ENCODE data around the gene TNFSF13.

Gene TNFSF13

DNA sequence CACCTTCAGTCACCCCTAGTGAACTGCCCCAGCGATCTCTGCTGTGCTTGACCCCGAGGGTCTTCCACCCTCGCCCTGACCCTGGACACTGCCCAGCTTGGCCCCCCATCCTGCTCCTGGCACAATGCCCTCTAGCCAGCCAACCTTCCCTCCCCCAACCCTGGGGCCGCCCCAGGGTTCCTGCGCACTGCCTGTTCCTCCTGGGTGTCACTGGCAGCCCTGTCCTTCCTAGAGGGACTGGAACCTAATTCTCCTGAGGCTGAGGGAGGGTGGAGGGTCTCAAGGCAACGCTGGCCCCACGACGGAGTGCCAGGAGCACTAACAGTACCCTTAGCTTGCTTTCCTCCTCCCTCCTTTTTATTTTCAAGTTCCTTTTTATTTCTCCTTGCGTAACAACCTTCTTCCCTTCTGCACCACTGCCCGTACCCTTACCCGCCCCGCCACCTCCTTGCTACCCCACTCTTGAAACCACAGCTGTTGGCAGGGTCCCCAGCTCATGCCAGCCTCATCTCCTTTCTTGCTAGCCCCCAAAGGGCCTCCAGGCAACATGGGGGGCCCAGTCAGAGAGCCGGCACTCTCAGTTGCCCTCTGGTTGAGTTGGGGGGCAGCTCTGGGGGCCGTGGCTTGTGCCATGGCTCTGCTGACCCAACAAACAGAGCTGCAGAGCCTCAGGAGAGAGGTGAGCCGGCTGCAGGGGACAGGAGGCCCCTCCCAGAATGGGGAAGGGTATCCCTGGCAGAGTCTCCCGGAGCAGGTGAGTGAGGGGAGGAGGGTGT is at the start of gene TNFSF13:
Gene TNFSF13 (plus strand): TSS at position 207 of the 776 bp plus-strand sequence. CDS start 290 bp downstream, at position 497.
- DNase-seq (ENCODE audit: low read depth, low spot score) = no peak

- DNase-seq (ENCODE audit: low read depth, low spot score) = no peak
Measured at GRCh38 chr17:7508846-7509245, 49.7 kb upstream of the TNFSF13 start.

- no peak for DNase-seq (ENCODE audit: low read depth, low spot score)
Measured at GRCh38 chr17:7509937-7510336, 48.6 kb upstream of the TNFSF13 start.

- no peak for DNase-seq (ENCODE audit: low read depth, low spot score)
Measured at GRCh38 chr17:7511108-7511507, 47.4 kb upstream of the TNFSF13 start.

- no peak for DNase-seq (ENCODE audit: low read depth, low spot score)
Measured at GRCh38 chr17:7512105-7512504, 46.4 kb upstream of the TNFSF13 start.

DNA sequence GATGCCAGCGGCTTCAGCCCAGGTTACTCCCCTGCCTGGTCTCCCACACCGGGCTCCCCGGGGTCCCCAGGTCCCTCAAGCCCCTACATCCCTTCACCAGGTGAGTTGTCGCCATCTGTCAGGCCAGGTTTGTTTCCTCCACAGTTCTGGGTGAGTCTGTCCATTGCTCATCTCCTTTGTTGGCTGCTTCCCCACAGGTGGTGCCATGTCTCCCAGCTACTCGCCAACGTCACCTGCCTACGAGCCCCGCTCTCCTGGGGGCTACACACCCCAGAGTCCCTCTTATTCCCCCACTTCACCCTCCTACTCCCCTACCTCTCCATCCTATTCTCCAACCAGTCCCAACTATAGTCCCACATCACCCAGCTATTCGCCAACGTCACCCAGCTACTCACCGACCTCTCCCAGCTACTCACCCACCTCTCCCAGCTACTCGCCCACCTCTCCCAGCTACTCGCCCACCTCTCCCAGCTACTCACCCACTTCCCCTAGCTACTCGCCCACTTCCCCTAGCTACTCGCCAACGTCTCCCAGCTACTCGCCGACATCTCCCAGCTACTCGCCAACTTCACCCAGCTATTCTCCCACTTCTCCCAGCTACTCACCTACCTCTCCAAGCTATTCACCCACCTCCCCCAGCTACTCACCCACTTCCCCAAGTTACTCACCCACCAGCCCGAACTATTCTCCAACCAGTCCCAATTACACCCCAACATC is 45.6 kb upstream of the TNFSF13 start:
- DNase-seq (ENCODE audit: low read depth, low spot score) = no peak

DNA sequence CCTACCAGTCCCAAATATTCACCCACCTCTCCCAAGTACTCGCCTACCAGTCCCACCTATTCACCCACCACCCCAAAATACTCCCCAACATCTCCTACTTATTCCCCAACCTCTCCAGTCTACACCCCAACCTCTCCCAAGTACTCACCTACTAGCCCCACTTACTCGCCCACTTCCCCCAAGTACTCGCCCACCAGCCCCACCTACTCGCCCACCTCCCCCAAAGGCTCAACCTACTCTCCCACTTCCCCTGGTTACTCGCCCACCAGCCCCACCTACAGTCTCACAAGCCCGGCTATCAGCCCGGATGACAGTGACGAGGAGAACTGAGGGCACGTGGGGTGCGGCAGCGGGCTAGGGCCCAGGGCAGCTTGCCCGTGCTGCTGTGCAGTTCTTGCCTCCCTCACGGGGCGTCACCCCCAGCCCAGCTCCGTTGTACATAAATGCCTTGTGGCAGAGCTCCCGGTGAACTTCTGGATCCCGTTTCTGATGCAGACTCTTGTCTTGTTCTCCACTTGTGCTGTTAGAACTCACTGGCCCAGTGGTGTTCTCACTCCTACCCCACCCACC is 44.6 kb upstream of the TNFSF13 start:
- DNase-seq (ENCODE audit: low read depth, low spot score) = no peak

GRCh38 chr17:7515911-7516610 is 42.5 kb upstream of the TNFSF13 start:
- DNase-seq (ENCODE audit: low read depth, low spot score) = no peak

GRCh38 chr17:7523033-7523432 is 35.5 kb upstream of the TNFSF13 start:
- peak; percentile 81 for DNase-seq (ENCODE audit: low read depth, low spot score)

- no peak for DNase-seq (ENCODE audit: low read depth, low spot score)
Measured at GRCh38 chr17:7528842-7529241, 29.7 kb upstream of the TNFSF13 start.

GRCh38 chr17:7530023-7530900 is 28.3 kb upstream of the TNFSF13 start:
- no peak for DNase-seq (ENCODE audit: low read depth, low spot score)

- DNase-seq (ENCODE audit: low read depth, low spot score) = no peak
Measured at GRCh38 chr17:7538050-7538449, 20.5 kb upstream of the TNFSF13 start.

- no peak for DNase-seq (ENCODE audit: low read depth, low spot score)
Measured at GRCh38 chr17:7538891-7539545, 19.5 kb upstream of the TNFSF13 start.

GRCh38 chr17:7541074-7541621 is 17.4 kb upstream of the TNFSF13 start:
- no peak for DNase-seq (ENCODE audit: low read depth, low spot score)

GRCh38 chr17:7544911-7545310 is 13.6 kb upstream of the TNFSF13 start:
- no peak for DNase-seq (ENCODE audit: low read depth, low spot score)

- peak; percentile 55 for DNase-seq (ENCODE audit: low read depth, low spot score)
Measured at GRCh38 chr17:7548585-7549400, 9.8 kb upstream of the TNFSF13 start, which contains the start of gene TNFSF12. TSS of gene TNFSF12 (plus strand) at chr17:7549058. CDS start at chr17:7549154, 96 bp downstream.

GRCh38 chr17:7549401-7550055 is 9.0 kb upstream of the TNFSF13 start:
- no peak for DNase-seq (ENCODE audit: low read depth, low spot score)

GRCh38 chr17:7550344-7550743 is 8.2 kb upstream of the TNFSF13 start:
- DNase-seq (ENCODE audit: low read depth, low spot score) = no peak

- DNase-seq (ENCODE audit: low read depth, low spot score) = no peak
Measured at GRCh38 chr17:7551396-7551795, 7.2 kb upstream of the TNFSF13 start.
